Kidney glomerular epithelial cell (primary cell): ENCODE results near the gene SLC27A2.
"Not testable (repeated sequence)": the region's sequence is repeated elsewhere in the genome, so short reads cannot be mapped to it uniquely, and the experiment has no call there.

Experiments used
- DNase-seq: peaks from one replicate; lab custom pipeline; 2025; lab: John Stamatoyannopoulos, UW

The SLC27A2 gene

DNA sequence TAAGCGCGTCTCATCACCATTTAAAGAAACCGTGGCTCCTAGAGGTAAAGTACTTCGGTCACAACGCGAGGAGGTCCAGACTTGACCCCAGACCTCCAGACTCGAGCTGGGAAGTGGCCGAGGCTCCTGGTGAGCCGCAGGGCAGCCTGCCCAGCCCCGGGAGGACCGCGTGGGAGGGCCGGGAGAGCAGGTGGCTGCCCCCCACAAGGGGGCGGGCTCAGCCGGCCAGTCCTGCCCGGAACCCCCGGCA, at the start of gene SLC27A2:
Gene SLC27A2 (plus strand): TSS at position 228 of the 250 bp plus-strand sequence. CDS start 232 bp downstream, outside the sequence.
- no peak for DNase-seq

DNA sequence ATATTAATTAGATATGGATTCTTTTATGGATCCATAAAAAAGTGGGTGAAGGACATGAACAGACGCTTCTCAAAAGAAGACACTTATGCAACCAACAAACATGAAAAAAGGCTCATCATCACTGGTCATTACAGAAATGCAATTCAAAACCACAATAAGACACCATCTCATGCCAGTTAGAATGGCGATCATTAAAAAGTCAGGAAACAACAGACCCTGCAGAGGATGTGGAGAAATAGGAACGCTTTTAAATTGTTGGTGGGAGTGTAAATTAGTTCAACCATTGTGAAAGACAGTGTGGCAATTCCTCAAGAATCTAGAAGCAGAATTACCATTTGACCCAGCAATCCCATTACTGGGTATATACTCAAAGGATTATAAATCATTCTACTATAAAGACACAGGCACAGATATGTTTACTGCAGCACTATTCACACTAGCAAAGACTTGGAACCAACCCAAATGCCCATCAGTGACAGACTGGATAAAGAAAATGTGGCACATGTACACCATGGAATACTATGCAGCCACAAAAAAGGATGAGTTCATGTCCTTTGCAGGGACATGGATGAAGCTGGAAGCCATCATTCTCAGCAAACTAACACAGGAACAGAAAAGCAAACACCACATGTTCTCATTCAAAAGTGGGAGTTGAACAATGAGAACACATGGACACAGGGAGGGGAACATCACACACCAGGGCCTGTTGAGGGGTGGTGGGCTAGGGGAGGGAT, 49.6 kb upstream of the SLC27A2 start:
- DNase-seq, result not testable (repeated sequence)

DNA sequence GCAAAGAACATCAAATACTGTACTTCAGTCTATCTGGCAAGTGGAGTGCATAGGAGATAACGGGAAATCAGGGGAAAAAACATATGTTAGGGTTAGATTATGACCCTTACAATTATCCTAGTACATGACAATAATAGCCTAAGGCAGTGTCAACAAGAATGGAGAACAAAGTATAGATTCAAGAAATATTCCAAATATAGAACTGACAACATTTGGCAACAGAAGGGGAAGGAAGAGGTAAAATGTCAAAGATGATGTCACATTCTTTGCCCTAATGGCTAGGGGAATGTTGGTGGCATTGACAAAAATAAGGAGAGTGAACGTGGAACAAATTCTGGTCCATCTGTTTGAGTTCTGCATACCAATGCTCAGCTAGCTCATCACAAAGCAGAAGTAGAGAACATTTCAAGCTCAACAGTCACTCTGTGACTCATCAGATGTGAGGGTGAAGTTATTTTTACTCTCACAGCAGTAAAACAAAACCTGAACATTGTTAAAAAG, 47.4 kb upstream of the SLC27A2 start:
- DNase-seq, result peak; percentile 72

DNA sequence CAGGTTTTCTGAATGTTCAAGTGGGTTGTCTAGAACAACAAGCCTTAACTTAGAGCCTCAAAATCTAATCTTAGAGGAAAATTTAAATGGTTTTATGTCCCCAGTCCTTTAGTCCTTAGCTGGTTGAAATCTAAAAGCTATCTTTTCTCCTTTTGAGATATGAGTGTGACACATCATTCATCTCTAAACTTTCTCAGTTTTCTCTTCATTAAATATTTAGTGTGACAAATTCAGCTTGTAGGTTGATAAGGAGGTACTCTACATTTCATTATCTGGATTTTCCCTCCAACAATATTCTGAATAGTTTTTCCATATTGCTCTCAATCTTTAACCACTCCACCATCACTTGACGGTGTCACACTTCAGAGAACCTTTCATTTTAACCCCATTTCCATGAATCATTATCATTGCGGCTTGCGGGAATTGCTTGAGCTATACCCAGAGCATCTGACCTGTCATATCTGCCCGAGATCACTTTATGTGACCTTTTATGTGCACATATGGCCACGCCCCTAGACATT, 46.9 kb upstream of the SLC27A2 start:
- DNase-seq, result peak; percentile 13

DNA sequence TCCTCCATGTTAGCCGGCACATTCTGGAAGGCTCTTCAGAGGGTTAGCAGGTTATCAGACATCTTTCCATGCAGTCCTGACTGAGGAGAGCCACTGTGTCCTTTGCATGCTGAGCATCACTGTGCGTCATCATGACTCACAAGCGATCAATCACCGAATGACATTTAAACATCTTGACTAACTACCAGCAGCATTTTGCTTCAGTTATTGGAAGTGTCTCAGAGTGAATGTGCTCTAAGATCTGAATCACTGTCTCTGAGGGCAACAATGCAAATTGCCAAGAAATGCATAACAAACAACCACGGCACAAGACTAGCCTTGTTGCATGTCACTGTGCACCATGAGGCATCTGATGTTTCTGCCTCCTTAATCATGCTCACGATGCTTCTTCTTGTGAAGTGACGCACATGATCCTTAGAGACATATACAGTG, 44.6 kb upstream of the SLC27A2 start:
- DNase-seq, result no peak

DNA sequence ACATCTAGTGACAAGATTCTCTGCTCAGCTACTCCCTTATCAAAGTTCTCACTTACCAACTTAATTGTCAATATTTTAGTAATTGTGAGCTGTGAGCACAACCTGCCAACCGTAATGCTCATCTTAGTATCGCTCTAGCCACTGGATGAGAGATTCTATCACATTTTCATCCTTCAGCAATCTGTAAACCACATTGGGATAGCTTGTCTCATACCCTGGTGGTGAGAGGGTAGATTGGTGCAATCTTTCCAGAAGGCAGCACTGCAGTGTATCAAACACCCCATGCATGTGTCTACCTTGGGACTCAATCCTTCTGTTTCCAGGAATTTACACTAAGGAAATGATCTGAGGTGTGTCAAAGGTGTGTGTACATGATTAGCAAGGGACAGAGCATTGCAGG, 44.1 kb upstream of the SLC27A2 start:
- no peak for DNase-seq

DNA sequence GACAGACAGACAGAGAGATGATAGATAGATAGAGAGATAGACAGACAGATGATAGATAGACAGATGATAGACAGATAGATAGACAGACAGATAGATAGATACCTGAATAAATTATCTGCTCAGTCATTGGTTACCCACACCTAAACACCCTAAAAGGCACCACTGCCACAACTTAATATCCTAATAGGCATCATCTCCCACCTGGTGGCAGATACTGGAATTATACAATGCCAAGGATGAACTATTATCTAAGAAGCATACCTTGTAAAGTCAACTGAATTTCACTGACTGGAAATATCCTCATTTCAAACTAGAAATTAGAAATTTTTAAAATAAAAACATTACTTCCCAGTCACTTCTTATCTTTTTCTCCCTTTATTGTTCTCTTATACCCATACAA, 43.6 kb upstream of the SLC27A2 start:
- DNase-seq, result no peak

DNA sequence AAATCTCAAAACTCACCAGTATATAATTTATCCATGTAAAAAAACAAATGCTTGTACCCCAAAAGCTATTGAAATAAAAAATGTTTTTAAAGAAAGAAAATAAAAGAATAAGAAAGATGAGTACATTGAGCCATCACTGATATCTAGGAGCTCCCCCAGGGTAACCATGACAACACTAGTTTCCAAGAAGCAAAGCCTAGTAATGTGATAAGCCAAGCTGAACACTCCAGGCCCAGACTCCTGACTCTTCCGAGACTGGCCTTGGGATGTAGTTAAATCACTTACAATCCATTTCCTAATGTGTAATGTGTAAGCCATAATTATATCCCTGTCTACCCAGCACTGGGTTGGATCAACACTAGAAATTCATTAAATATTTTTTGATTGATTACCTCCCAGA, 41.9 kb upstream of the SLC27A2 start:
- DNase-seq, result no peak

DNA sequence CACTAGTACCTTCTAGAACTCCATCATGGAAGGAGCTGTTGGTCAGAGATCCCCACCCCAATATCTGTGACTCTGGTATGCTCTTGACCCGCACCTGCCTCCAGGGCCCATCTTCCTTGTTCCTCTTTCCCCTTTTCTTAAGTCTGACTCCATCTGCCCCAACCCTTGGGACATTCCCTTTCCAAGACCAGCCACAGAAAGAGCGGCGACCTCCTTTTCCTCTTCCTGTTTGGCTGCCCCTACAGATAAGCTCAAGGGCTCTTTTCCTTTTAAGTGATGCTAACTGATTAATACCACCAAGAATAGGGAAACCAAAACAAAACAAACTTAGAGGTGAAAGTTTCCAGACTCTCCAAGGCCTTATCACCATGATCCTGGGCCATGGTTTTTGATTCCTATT, 41.0 kb upstream of the SLC27A2 start:
- no peak for DNase-seq

DNA sequence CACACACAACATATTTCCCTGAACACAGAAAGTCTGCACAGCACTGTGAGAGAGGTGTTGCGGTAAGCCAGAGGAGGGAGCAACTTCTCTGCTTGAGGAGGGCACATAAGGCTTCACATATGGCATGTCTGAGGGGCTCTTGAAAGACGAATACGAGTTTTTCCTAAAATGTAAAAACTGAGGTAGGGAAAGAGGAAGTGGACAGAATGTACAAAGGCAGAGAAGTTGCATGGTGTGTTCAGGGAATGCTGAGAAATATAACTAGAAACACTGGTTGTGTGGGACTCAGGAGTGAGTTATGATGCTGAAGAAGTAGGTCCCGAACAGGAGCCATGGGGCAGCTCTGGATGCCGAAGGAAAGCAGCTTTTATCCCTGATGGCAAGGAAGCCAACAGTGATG, 40.1 kb upstream of the SLC27A2 start:
- no peak for DNase-seq

DNA sequence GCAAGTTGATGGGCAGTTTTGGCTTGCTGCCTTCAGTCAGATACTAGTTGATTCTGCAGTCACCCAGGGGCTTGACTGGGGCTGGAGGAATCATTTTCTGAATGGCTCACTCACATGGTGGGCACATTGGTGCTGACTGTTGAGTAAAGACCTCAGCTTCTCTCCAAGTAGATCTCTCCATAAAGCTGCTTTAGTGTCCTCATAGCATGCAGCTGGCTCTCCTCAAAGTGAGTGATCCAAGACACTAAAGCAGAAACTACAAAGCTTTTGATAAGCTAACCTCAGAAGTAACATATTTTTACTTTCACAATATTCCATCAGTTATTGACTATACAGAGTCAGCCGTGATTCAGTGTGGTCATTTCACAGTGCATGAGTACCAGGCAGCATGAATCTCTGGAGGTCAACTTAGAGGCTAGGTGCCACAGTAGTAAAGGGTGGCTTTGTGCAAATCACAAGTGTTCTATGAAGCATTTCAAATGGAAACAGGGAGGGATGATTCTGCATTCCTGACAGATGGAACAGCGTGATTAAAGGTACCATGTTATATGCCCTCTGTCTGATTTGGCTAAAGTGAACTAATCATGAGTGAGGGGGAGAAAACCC, 38.6 kb upstream of the SLC27A2 start:
- peak; percentile 67 for DNase-seq

DNA sequence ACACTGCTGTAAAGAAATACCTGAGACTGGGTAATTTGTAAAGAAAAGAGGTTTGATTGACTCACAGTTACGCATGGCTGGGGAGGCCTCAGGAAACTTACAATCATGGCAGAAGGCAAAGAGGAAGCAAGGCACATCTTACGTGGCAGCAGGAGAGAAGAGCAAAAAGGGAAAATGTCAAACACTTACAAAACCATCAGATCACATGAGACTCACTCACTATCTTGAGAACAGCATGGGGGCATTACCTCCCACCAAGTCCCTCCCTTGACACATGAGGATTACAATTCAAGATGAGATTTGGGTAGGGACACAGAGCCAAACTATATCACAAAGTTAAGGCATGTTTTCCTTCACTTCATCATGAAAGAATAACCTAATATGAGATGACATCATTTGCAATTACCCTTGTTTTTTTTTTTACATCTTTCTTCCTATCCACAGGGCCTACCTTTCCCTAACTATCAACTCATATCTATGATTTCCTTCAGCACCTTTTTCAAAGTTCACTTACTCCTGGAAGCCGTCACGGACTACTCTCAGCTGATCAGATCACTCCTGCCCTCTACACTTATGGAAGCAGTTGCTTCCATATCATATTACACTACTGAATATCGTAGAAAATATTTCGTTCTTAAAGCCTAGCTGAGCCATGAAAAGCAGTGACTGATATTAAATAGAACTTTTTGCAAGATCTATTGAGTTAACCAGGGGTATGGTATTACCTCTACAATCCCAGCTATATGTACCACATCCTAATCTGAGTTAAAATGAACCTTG, 37.5 kb upstream of the SLC27A2 start:
- no peak for DNase-seq

DNA sequence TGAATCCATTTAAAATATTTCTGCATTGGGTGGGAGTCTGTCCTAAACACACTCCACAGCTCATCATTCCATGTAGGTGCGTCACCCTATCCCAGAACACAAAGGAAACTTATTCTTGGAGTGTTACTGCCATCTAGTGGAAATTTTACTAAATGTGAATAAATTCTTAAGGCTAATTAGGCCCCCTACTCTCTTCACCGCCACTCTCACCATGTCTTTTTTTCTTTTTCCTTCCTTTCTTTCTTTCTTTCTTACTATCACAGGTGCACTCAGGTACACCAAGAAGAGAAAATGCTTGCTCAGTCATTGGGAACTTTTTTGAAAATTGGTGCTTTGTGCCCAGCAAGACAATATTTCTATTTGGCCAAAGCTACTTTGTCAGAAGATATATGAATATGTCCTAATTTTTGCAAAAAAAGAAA, 36.5 kb upstream of the SLC27A2 start:
- DNase-seq, result peak; percentile 75

DNA sequence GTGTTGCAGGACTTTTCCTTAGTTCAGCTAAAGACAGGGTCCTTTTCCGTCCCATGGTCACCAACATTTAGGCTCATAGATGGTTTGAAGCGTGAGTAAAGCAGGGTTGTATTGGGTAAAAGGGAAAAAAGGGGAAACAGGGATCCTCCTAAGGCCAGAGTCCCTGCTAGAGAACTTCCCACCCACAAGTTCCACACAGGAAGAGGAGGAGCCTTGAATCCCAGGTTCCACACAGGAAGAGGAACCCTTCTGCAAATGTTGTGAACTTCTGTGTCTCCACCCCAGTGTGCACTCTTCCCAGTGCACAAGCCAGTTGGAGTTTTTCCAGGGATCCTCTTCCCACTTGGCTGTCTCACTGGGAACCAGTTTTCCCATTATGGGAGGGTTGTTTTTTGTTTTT, 35.4 kb upstream of the SLC27A2 start:
- DNase-seq, result no peak

DNA sequence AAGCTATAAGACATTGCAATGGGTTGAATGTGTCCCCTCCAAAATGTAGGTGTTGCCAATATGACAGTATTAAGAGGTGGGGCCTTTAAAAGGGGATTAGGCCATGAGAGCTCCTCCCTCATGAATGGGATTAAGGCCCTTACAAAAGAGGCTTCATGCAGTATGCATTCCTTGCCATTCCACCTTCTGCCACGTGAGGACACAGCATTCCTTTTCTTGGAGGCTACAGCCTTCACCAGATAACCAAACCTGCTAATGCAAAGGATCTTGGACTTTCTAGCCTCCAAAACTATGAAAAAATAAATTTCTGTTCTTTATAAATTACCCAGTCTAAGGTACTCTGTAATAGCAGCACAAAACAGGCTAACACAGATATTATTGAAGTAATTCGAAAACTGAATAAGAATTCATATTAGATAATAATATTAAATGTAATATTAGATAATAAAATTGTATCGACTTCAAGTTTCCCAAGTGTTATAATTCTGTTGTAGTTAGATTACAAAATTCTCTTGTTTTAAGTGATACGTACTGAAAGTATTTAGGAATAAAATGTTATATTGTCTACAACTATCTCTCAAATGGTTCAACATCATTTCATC, 33.5 kb upstream of the SLC27A2 start:
- DNase-seq, result peak; percentile 60

DNA sequence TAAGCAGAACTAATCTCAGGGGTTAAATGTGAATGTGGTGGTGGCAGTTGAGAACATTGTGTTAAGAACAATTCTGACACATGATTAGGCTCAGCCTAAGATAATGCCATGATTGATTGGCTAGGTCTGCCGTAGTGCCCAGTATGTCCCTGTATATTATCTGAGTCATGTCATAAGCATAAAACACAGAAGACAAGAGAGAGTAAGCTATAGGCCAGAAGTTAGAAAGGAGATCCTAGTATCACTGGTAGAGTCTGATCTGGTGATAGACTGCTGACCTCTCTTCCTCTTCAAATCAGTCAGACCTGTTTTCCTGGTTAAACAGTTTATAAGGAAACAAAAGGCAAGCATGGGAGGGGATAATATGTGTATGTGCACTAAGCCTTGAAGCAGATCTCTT, 32.9 kb upstream of the SLC27A2 start:
- no peak for DNase-seq

DNA sequence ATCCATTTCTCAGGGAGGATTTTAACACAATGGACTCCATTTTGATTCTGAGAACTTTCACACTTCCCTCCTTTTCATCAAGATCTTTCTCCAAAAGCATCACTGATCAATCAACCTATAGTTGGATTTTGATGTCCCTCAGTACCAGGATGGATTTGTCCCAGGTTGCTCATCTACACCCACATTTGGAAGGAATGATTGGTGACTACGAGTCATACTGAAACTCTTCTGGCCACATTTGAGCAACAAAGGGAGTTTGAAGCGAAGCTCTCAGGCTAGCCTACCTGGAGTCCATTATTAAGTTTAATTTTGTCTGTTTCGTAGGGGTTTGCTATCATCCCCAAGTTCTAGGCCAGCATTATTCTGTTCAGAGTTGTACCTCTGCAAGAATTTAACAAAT, 31.6 kb upstream of the SLC27A2 start:
- DNase-seq, result no peak

DNA sequence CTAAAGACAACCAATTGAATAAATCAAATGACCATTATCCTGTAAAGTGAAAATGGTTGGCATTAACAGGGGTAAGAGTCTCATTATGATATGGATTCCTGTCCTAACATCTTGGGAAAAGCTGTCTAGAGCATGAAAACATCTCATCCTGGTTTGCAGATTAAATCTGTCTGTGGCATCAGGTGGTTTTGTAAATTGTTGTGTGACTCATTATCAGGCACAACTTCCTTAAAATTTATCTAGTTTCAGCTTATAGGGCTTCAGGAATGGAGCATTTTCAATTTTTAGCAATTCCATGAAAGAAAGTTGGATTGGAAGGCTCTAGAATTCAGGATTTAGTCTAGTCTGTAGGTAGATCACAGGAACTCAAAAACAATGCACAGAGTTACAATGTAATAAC, 31.1 kb upstream of the SLC27A2 start:
- no peak for DNase-seq

DNA sequence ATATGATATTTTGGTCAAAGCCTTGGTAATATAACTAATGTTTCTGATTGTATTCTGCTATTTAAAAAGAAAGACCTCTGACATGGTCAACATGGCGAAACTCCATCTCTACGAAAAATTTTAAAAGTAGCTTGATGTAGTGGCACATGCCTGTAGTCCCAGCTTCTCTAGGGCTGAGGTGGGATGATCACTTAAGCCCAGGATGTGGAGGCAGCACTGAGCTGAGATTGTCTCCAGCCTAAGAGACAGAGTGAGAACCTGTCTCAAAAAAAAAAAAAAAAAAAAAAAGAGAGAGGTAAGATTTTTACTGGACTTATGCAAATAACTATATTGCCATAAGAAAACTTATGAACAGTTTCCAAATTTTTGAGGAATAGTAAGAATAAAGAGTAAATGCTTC, 30.5 kb upstream of the SLC27A2 start:
- no peak for DNase-seq

DNA sequence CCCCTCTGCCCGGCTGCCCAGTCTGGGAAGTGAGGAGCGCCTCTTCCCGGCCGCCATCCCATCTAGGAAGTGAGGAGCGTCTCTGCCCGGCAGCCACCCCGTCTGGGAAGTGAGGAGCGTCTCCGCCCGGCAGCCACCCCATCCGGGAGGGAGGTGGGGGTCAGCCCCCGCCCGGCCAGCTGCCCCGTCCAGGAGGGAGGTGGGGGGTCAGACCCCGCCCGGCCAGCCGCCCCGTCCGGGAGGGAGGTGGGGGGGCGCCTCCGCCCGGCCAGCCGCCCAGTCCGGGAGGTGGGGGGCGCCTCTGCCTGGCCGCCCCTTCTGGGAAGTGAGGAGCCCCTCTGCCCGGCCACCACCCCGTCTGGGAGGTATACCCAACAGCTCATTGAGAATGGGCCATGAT, 23.8 kb upstream of the SLC27A2 start:
- not testable (repeated sequence) for DNase-seq

DNA sequence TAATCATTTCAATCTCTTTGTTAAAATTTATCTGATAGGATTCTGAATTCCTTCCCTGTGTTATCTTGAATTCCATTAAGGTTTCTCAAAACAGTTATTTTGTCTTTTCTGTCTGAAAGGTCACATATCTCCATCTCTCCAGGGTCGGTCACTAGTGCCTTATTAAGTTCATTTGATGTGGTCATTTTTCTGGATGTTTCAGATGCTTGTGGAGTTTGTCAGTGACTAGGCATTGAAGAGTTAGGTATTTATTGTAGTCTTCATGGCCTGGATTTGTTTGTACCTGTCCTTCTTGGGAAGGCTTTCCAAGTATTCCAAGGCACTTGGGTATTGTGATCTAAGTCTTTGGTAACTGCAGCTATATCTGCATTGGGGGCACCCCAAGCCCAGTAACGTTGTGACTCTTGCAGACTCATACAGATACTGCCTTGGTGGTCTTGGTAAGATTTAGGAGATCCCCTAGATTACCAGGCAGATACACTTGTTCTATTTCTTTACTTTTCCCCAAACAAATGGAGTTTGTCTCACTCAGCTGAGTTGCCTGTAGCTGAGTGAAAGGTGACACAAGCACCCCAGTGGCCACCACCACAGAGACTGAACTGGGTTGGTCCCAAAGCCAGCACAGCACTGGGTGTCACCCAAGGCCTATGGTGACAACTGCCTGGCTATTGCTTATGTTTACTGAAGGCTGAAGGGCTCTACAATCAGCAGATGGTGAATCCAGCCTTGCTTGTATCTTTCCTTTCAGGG, 18.9 kb upstream of the SLC27A2 start:
- peak; percentile 36 for DNase-seq
